ENCODE results near the gene RASL11A.

GRCh38 chr13:27300941-27301586 lies 30.4 kb downstream of the RASL11A start:
- no peak for TF ChIP-seq POLR2A (IDR thresholded peaks at IDR 0.05)
- no peak for TF ChIP-seq CTCF (IDR thresholded peaks at IDR 0.05)
